SW480 (cell line): ENCODE results near the gene TNFAIP3.
"Not testable (repeated sequence)": the region's sequence is repeated elsewhere in the genome, so short reads cannot be mapped to it uniquely, and the experiment has no call there.

Source experiments
- DNase-seq: peaks from one replicate; pipeline ENCODE4 v3.0.0-alpha.2; 2016; ENCODE audit warnings: low spot score

The TNFAIP3 gene

GRCh38 chr6:137866914-137867684 is at the start of gene TNFAIP3:
Gene TNFAIP3, plus strand, starts transcription at chr6:137867259. Its CDS starts 3,969 bp downstream, at chr6:137871228.
- peak; percentile 80 for DNase-seq

GRCh38 chr6:137818440-137818839 is 48.6 kb upstream of the TNFAIP3 start:
- DNase-seq: no peak

- DNase-seq: no peak
Observed at GRCh38 chr6:137819740-137820139, 47.3 kb upstream of the TNFAIP3 start.

GRCh38 chr6:137820425-137820824 is 46.6 kb upstream of the TNFAIP3 start:
- no peak for DNase-seq

- DNase-seq: no peak
Observed at GRCh38 chr6:137820952-137821351, 46.1 kb upstream of the TNFAIP3 start.

GRCh38 chr6:137821491-137821890 is 45.6 kb upstream of the TNFAIP3 start:
- no peak for DNase-seq

GRCh38 chr6:137823826-137824555 is 43.1 kb upstream of the TNFAIP3 start:
- DNase-seq: no peak

- DNase-seq: no peak
Observed at GRCh38 chr6:137824556-137824879, 42.5 kb upstream of the TNFAIP3 start.

- DNase-seq: no peak
Observed at GRCh38 chr6:137824896-137825295, 42.2 kb upstream of the TNFAIP3 start.

GRCh38 chr6:137827411-137827940 is 39.6 kb upstream of the TNFAIP3 start:
- DNase-seq: no peak

- no peak for DNase-seq
Observed at GRCh38 chr6:137827977-137828810, 38.9 kb upstream of the TNFAIP3 start.

- DNase-seq: peak; percentile 26
Observed at GRCh38 chr6:137829641-137830083, 37.4 kb upstream of the TNFAIP3 start.

- DNase-seq: no peak
Observed at GRCh38 chr6:137830511-137830911, 36.5 kb upstream of the TNFAIP3 start.

GRCh38 chr6:137832110-137832509 is 34.9 kb upstream of the TNFAIP3 start:
- DNase-seq: peak; percentile 44

GRCh38 chr6:137834508-137834907 is 32.6 kb upstream of the TNFAIP3 start:
- DNase-seq: no peak

GRCh38 chr6:137836788-137837187 is 30.3 kb upstream of the TNFAIP3 start:
- no peak for DNase-seq

GRCh38 chr6:137838090-137838489 is 29.0 kb upstream of the TNFAIP3 start:
- DNase-seq: not testable (repeated sequence)

- DNase-seq: not testable (repeated sequence)
Observed at GRCh38 chr6:137838597-137838996, 28.5 kb upstream of the TNFAIP3 start.

- DNase-seq: no peak
Observed at GRCh38 chr6:137839076-137839475, 28.0 kb upstream of the TNFAIP3 start.

GRCh38 chr6:137840252-137840651 is 26.8 kb upstream of the TNFAIP3 start:
- DNase-seq: no peak

- no peak for DNase-seq
Observed at GRCh38 chr6:137843211-137843610, 23.8 kb upstream of the TNFAIP3 start.

GRCh38 chr6:137844327-137844726 is 22.7 kb upstream of the TNFAIP3 start:
- not testable (repeated sequence) for DNase-seq
